Measurements from ENCODE around the gene GALNT13.

DNA sequence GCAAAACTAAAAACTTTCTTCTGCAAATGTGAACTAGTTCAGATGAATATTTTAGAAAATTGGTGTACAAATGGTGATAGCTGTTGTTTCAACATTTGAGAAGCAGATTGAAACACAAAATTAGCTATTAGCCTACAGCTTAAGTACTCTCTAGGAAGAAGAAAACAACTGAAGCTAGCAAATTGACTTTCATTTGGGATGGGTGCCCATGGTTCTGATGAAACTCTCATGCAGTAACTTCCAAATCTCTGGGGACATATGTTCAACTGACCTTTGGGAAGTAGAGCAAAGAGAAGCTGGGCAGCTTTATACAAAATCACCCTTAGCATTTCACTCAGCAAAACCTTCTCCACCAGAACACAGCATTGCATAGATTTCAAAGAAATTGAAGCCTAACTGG is 119.0 kb downstream of the GALNT13 start:
- TF ChIP-seq, protein P1, sequence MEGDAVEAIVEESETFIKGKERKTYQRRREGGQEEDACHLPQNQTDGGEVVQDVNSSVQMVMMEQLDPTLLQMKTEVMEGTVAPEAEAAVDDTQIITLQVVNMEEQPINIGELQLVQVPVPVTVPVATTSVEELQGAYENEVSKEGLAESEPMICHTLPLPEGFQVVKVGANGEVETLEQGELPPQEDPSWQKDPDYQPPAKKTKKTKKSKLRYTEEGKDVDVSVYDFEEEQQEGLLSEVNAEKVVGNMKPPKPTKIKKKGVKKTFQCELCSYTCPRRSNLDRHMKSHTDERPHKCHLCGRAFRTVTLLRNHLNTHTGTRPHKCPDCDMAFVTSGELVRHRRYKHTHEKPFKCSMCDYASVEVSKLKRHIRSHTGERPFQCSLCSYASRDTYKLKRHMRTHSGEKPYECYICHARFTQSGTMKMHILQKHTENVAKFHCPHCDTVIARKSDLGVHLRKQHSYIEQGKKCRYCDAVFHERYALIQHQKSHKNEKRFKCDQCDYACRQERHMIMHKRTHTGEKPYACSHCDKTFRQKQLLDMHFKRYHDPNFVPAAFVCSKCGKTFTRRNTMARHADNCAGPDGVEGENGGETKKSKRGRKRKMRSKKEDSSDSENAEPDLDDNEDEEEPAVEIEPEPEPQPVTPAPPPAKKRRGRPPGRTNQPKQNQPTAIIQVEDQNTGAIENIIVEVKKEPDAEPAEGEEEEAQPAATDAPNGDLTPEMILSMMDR (IDR thresholded peaks at IDR 0.05; ENCODE audit: low read length) = no peak
- no peak for TF ChIP-seq EZH2 (optimal IDR thresholded peaks at IDR 0.05; ENCODE audit: low read depth, low read length)

All from MM.1S (cell line).